ENCODE results near the gene TMEM248.

GRCh38 chr7:66921396-66921917 lies 432 bp downstream of the TMEM248 start:
- TF ChIP-seq CTCF (IDR thresholded peaks at IDR 0.05) (no peak), POLR2A (IDR thresholded peaks at IDR 0.05) (no peak)
